Neutrophil (primary cell): ENCODE data around the gene CROCC.

ENCODE experiments used
- H3K27ac ChIP-seq: fragments of 200-600 bp; sonication (generic); 2 replicates; pipeline ENCODE4 v1.5.1; 2016; ENCODE audit warnings: mild to moderate bottlenecking, moderate library complexity
- H3K27me3 ChIP-seq: fragments of 200-600 bp; sonication (generic); 2 replicates; pipeline ENCODE4 v1.6.0; 2016; ENCODE audit warnings: mild to moderate bottlenecking
- H3K36me3 ChIP-seq: fragments of 200-600 bp; sonication (generic); 2 replicates; pipeline ENCODE4 v1.5.1; 2017
- H3K4me1 ChIP-seq, 2 experiments: fragments of 200-600 bp in 1 of 2; sonication (generic) in 1 of 2; 1 replicate in 1 of 2; 2 replicates in 1 of 2; pipeline versions ENCODE4 v1.5.1 to v1.6.1; 2013 to 2016; ENCODE audit warnings: low read depth in 1 of 2, low read length in 1 of 2, mild to moderate bottlenecking in 1 of 2, moderate library complexity in 1 of 2; ENCODE audit not compliant: control insufficient read depth in 1 of 2, insufficient read depth in 1 of 2
- H3K4me3 ChIP-seq, 2 experiments: fragments of 200-600 bp in 1 of 2; sonication (generic) in 1 of 2; 1 replicate in 1 of 2; 2 replicates in 1 of 2; pipeline ENCODE4 v1.5.1; 2013 to 2016; ENCODE audit warnings: low read depth in 1 of 2, low read length in 1 of 2, mild to moderate bottlenecking in 1 of 2, moderate library complexity in 1 of 2
- H3K9me3 ChIP-seq: fragments of 200-600 bp; sonication (generic); 2 replicates; pipeline ENCODE4 v1.5.1; 2016
- TF ChIP-seq, protein P1 (sequence below): fragments of 200-600 bp; sonication (generic); IDR thresholded peaks from 2 replicates; pipeline ENCODE4 v1.5.1; 2016; ENCODE audit warnings: antibody characterized with exemption

CROCC gene

DNA sequence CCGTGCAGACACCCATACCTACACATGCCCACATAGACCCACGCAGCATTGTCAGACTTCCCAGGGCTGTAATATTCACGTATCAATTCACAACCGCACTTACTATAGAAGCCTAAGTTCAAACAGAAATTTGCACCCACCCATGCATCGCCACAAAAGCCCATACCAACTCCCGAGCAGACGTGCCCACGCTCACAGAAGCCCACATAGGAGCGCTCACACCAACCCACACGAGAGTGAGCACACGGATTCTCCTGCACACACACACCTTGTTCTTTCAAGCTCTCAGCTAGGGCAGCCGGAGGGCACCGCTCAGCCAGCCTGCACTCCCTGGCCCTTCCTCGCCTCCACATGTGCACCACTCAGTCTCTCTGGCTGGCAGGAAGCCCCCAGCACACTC, 54.1 kb downstream of the CROCC start:
- no peak overlapping the region for H3K27ac ChIP-seq
- no peaks in the 10 kb centered on the region for H3K9me3 ChIP-seq
- peaks cover 32% of the 10 kb centered on the region for H3K27me3 ChIP-seq
- no peak overlapping the region for H3K4me3 ChIP-seq
- TF ChIP-seq, protein P1, sequence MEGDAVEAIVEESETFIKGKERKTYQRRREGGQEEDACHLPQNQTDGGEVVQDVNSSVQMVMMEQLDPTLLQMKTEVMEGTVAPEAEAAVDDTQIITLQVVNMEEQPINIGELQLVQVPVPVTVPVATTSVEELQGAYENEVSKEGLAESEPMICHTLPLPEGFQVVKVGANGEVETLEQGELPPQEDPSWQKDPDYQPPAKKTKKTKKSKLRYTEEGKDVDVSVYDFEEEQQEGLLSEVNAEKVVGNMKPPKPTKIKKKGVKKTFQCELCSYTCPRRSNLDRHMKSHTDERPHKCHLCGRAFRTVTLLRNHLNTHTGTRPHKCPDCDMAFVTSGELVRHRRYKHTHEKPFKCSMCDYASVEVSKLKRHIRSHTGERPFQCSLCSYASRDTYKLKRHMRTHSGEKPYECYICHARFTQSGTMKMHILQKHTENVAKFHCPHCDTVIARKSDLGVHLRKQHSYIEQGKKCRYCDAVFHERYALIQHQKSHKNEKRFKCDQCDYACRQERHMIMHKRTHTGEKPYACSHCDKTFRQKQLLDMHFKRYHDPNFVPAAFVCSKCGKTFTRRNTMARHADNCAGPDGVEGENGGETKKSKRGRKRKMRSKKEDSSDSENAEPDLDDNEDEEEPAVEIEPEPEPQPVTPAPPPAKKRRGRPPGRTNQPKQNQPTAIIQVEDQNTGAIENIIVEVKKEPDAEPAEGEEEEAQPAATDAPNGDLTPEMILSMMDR: no peak
- H3K4me1 ChIP-seq: peaks cover 0 to 3% of the 10 kb centered on the region in 2 experiments
- no peaks in the 10 kb centered on the region for H3K36me3 ChIP-seq

DNA sequence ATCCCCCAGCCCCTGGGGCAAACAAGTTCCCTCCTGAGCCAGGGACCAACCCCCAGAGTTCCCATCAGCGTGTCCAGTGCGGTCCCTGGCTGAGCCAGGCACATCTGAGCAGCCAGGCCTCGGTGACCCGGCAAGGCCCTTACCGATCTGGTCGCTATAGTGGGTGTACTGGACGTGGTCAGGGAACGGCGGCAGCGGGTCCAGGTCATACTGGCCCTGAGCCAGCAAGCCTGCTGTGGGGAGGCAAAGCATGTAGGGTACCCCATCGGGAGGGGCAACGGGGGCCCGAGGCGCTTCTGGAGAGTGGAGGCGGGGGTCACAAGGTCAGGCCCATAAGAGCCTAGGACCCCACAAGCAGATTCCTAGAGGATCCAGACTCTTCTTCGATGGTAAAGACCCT, 55.2 kb downstream of the CROCC start:
- Histone ChIP-seq H3K27me3 (peaks cover 44% of the 10 kb centered on the region), H3K4me3 (no peak overlapping the region), H3K27ac (no peak overlapping the region), H3K4me1 (peaks cover 0 to 3% of the 10 kb centered on the region in 2 experiments), H3K9me3 (no peaks in the 10 kb centered on the region), H3K36me3 (no peaks in the 10 kb centered on the region)
- TF ChIP-seq, protein P1: no peak

DNA sequence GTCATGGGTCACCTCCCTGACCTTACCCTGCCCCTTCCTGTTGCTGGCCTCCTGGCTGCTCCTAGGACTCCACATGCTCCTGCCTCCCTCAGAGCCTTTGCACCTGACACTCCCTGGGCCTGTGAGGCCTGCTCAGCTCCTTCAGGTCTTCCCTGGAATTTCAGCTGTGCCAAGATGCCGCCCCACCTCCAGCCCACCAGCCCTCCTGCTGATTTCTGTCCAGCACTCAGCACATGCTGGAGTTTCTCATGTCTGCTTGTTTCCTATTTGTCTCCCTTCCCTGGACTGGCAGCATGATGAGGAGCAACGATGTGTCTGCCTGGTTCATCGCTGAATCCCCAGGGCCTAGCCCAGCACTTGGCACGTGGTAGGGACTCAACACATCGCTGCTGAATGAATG, 55.6 kb downstream of the CROCC start:
- Histone ChIP-seq H3K4me1 (peaks cover 0 to 3% of the 10 kb centered on the region in 2 experiments), H3K4me3 (no peak overlapping the region), H3K9me3 (no peaks in the 10 kb centered on the region), H3K36me3 (no peaks in the 10 kb centered on the region), H3K27me3 (peaks cover 48% of the 10 kb centered on the region), H3K27ac (no peak overlapping the region)
- TF ChIP-seq, protein P1: no peak

DNA sequence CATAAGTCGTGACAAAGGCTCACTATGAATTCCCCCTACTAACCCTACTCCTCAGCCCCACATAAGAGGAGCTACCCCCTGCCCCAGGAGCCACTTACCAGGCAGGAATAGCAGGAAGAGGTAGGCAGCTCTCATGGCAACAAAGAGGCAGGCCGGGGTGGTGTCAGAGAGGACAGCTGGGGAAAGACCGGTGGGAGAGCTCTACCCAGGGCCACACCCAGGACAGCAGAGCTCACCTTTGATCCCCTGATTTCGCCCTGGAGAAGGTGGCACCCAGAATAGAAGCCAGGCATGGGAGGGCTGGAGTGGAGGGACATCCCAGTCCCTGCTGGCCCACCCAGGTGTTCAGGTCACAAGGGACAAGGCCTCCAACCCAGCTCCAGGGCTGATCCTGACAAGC, 56.4 kb downstream of the CROCC start:
- TF ChIP-seq, protein P1: no peak
- Histone ChIP-seq H3K4me1 (peaks cover 0 to 3% of the 10 kb centered on the region in 2 experiments), H3K36me3 (no peaks in the 10 kb centered on the region), H3K27me3 (peaks cover 54% of the 10 kb centered on the region), H3K9me3 (no peaks in the 10 kb centered on the region), H3K27ac (no peak overlapping the region), H3K4me3 (no peak overlapping the region)

DNA sequence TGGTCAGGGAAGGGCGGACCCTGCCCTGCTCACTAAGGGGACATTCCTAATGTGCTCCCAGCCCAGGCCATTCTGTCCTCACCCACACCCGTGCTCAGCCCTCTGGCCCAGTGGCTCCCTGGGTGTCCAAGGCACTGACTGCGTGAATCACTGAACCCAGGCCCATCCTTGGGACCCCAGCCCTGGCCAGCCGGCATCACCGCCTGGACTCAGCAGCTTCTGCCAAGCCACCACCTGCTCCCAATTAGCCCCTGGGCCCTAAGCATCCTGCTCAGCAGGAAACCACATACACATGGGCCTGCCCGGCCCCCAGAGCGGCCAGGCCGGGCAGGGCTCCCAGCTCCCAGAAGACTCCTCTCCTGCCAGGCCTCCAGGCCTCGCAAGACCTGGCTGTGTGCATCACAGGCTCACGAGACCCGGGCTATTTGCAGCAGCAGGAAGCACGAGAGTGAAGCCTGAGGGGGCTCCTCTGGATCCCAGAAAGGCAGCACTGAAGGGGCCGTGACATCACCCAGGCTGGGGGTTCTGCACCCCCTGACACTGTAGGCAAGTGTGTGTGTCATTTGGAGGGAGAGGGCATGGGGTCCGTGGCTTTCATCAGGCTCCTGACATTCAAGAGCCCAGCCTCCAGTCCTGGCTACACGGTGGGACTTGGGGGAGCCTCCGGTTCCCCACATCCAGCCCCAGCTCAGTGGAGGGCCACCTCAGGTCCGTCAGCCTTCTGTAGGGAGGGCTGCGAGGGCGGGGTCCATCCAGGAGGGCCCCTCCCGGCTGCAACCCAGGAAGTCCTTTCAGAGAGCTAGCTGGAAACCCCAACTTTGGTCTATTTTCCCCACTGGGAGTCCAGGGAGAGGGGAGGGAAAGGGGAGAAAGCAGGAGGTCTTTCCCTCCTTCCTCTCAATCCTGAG, 57.1 kb downstream of the CROCC start:
- H3K36me3 ChIP-seq: no peaks in the 10 kb centered on the region
- no peak overlapping the region for H3K27ac ChIP-seq
- TF ChIP-seq, protein P1: no peak
- H3K4me1 ChIP-seq: peaks cover 0 to 3% of the 10 kb centered on the region in 2 experiments
- H3K4me3 ChIP-seq: no peak overlapping the region
- no peaks in the 10 kb centered on the region for H3K9me3 ChIP-seq
- peaks cover 58% of the 10 kb centered on the region for H3K27me3 ChIP-seq
